Gastroesophageal sphincter (tissue), 4 donors: ENCODE data around the gene C9. TPM values are rescaled to one million over a fixed set of nuclear protein-coding genes. Genes with fewer than 3 reads are reported as not detected.

ENCODE experiments used
- ATAC-seq: fragments of 150-250 bp; one replicate; pipeline ENCODE4 v1.9.1; 2016; ENCODE audit warnings: mild to moderate bottlenecking, moderate library complexity
- H3K27ac ChIP-seq, 4 donors: fragments of 200-600 bp; sonication (generic) in 3 of 4; 1 replicate in 3 of 4; 2 replicates in 1 of 4; pipeline ENCODE4 v1.5.1; 2016 to 2019
- H3K27me3 ChIP-seq: fragments of 200-600 bp; sonication (generic); one replicate; pipeline ENCODE4 v1.5.1; 2019
- H3K36me3 ChIP-seq, 2 donors: fragments of 200-600 bp; sonication (generic); one replicate each; pipeline ENCODE4 v1.5.1; 2019; ENCODE audit warnings: control low read depth in 1 of 2
- H3K4me1 ChIP-seq, 3 donors: fragments of 200-600 bp; sonication (generic); 1 replicate in 2 of 3; 2 replicates in 1 of 3; pipeline ENCODE4 v1.5.1; 2016 to 2019; ENCODE audit warnings: control low read depth in 2 of 3
- H3K4me3 ChIP-seq, 2 donors: fragments of 200-600 bp; sonication (generic); one replicate each; pipeline ENCODE4 v1.5.1; 2019; ENCODE audit warnings: mild to moderate bottlenecking in 1 of 2, moderate library complexity in 1 of 2
- H3K9me3 ChIP-seq, 3 donors: fragments of 200-600 bp; sonication (generic); one replicate each; pipeline ENCODE4 v1.5.1; 2017 to 2019; ENCODE audit warnings: control low read depth in 2 of 3
- EP300 ChIP-seq: sonication (generic); formaldehyde crosslinking; IDR thresholded peaks from one replicate; pipeline ENCODE4 v1.6.1; 2017; ENCODE audit warnings: antibody characterized with exemption, mild to moderate bottlenecking
- POLR2A ChIP-seq, 2 donors: fragments of 450-650 bp; IDR thresholded peaks; one replicate each; pipeline ENCODE4 v1.6.1; 2017; ENCODE audit warnings: antibody characterized with exemption in 2 of 2, mild to moderate bottlenecking in 2 of 2, moderate library complexity in 1 of 2
- POLR2AphosphoS5 ChIP-seq: sonication (generic); formaldehyde crosslinking; IDR thresholded peaks from one replicate; pipeline ENCODE4 v1.6.1; 2017; ENCODE audit warnings: antibody characterized with exemption
- WGBS, 2 donors: methylation state at CpG; one replicate each; pipeline ENCODE4 v1.1.5; 2018; ENCODE audit warnings: low coverage in 1 of 2; 5-methylcytosine and 5-hydroxymethylcytosine counted together
- total RNA-seq, 4 donors: library from RNA; depleted of rRNA; stranded (reverse); fragments of >200 nt; gene quantifications; one replicate each; pipeline ENCODE4 v1.1.0, GENCODE V29; 2016
- TF ChIP-seq, protein P1 (sequence below), 4 experiments: fragments of 200-600 bp in 2 of 4; fragments of 450-650 bp in 2 of 4; sonication (generic) in 1 of 4; IDR thresholded peaks; one replicate each; pipeline ENCODE4 v1.5.1; 2017 to 2019; ENCODE audit warnings: antibody characterized with exemption in 4 of 4, mild to moderate bottlenecking in 2 of 4, moderate library complexity in 2 of 4

C9 gene
- total RNA-seq, 4 donors from 2014 or later = not detected

DNA sequence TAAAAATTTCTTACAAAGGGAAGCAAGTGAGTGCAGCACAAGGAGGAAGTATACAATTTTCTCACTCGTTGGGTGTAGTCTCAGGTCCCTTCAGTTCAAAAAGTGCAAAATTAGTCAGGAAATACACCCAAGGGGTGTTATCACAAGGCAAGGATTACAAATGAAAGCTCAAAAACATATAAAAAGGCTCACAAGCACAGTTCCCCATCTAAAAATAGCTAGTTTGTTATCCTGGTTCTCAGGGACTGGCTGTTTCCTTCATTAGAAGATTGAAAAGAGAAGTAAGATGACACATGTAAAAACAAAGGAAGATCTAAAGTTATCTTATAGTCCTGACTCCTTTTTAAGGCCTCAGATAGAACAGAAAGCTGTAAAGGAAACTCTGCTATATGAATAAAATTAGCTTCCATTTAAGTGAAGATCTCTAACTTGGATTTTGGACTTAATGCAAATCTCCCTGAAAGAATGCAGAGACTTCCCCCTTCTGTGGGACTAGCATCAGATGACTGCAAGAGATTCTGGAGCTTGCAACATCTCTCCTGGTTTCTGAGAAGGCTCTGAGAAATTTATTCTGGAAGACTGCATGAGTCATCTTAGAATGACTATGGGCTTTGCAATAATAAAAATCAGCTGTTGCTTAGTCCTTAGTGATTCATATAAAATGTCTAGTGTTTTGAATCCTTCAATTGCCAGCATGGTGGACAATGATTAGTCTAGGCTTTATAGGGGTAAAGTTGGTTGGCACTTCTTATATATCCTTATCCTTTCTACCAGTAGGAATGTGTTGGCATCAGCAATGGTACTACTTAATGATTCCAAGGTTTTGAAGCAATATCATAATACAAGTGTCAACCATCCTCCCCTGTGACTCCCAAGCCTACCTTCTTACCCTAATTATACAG, 35.1 kb upstream of the C9 start:
- no peak overlapping the region for H3K4me3 ChIP-seq
- no peaks in the 10 kb centered on the region for H3K9me3 ChIP-seq
- peaks cover 0 to 5% of the 10 kb centered on the region in 2 donors for H3K36me3 ChIP-seq
- H3K27me3 ChIP-seq = no peaks in the 10 kb centered on the region
- H3K4me1 ChIP-seq = peaks cover 8 to 77% (median 11%) of the 10 kb centered on the region in 3 donors
- WGBS, 2 donors = 21 to 27% methylated on average over 1 of the region's 1 CpG
- peak; percentile 93 for ATAC-seq
- peak overlapping the region; percentile 74 to 88 (median 80) for H3K27ac ChIP-seq
- TF ChIP-seq POLR2AphosphoS5 (peak; percentile 87), EP300 (no peak)
- TF ChIP-seq, protein P1, sequence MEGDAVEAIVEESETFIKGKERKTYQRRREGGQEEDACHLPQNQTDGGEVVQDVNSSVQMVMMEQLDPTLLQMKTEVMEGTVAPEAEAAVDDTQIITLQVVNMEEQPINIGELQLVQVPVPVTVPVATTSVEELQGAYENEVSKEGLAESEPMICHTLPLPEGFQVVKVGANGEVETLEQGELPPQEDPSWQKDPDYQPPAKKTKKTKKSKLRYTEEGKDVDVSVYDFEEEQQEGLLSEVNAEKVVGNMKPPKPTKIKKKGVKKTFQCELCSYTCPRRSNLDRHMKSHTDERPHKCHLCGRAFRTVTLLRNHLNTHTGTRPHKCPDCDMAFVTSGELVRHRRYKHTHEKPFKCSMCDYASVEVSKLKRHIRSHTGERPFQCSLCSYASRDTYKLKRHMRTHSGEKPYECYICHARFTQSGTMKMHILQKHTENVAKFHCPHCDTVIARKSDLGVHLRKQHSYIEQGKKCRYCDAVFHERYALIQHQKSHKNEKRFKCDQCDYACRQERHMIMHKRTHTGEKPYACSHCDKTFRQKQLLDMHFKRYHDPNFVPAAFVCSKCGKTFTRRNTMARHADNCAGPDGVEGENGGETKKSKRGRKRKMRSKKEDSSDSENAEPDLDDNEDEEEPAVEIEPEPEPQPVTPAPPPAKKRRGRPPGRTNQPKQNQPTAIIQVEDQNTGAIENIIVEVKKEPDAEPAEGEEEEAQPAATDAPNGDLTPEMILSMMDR (IDR thresholded peaks at IDR 0.05) = no peak

DNA sequence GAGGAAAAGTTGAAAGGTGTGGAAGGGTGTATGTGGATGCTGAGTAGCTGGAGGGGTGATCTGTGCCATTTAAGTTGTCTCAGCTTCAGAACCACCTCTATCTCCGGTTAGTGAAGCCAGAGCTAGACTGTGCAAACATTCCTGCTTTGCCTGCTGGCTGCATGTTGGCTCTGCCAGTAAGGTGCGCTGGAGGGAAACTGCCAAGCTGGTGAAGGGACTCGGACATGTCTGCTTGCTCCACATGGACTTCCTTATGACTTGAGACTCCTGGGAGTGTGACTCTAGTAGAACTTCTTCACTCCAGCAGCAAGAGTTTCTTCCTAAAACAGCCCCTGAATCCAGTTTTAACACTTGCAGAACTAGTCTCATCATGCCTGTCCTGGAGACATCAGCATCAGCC, 32.5 kb upstream of the C9 start:
- 100% methylated on average over 2 to 3 of the region's 3 CpGs for WGBS, 2 donors
- Histone ChIP-seq H3K36me3 (peaks cover 0 to 26% of the 10 kb centered on the region in 2 donors), H3K9me3 (no peaks in the 10 kb centered on the region), H3K4me3 (no peak overlapping the region), H3K27ac (peak overlapping the region in 2 of 4 donors; percentile 34 to 74), H3K27me3 (no peaks in the 10 kb centered on the region), H3K4me1 (peaks cover 8 to 65% (median 11%) of the 10 kb centered on the region in 3 donors)
- no peak for TF ChIP-seq POLR2A (IDR thresholded peaks at IDR 0.05)
- TF ChIP-seq POLR2AphosphoS5 = no peak
- no peak for TF ChIP-seq EP300
- TF ChIP-seq, protein P1 (IDR thresholded peaks at IDR 0.05) = no peak
- ATAC-seq = no peak

DNA sequence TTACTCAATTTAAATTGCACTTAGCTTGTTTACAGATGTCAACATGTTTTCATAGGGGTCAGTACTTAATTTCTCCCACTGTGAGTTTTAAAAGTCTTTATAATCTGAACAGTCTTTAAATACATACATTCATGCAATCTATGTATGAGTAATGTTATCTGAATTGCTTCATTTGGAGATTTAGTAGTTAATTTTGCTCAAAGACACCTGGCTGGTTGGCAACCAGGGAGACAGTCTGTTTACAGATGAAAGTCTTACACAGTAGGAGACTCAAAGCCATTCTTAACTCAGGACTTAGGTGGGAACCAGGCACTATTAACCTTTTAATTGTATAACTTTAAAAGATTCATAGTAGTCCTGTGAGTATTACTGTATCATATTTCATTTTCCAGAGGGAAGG, 31.2 kb upstream of the C9 start:
- H3K27me3 ChIP-seq = no peaks in the 10 kb centered on the region
- peaks cover 0 to 39% of the 10 kb centered on the region in 2 donors for H3K36me3 ChIP-seq
- no peak for ATAC-seq
- no peak overlapping the region for H3K4me3 ChIP-seq
- no peaks in the 10 kb centered on the region for H3K9me3 ChIP-seq
- TF ChIP-seq POLR2AphosphoS5 = no peak
- TF ChIP-seq POLR2A (IDR thresholded peaks at IDR 0.05) = no peak
- TF ChIP-seq, protein P1 (IDR thresholded peaks at IDR 0.05) = no peak
- no peak for TF ChIP-seq EP300
- peak overlapping the region in 3 of 4 donors; percentile 0 to 41 (median 30) for H3K27ac ChIP-seq
- peaks cover 8 to 54% (median 11%) of the 10 kb centered on the region in 3 donors for H3K4me1 ChIP-seq

DNA sequence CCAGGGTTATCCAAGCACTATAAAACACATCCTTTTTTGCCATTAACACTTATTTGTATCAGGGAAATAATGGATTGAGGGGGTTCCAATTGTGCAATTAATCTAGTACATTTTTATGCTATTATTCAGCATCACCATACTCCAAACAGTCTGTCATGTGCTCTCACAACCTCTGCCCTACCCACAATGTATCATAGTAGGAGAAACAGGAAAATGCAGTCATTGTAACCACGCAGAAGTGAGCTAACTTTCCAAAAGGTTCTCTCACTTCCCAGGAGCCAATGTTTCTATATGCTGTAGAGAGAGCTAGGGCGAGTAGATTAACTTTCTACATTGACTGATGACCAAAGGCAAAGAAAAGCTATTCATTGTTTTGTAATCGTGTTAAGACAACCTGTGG, 30.7 kb upstream of the C9 start:
- H3K9me3 ChIP-seq = no peaks in the 10 kb centered on the region
- peak; percentile 60 for ATAC-seq
- peaks cover 3 to 44% of the 10 kb centered on the region in 2 donors for H3K36me3 ChIP-seq
- H3K4me1 ChIP-seq = peaks cover 8 to 48% (median 11%) of the 10 kb centered on the region in 3 donors
- peak overlapping the region in 3 of 4 donors; percentile 0 to 41 (median 30) for H3K27ac ChIP-seq
- TF ChIP-seq POLR2AphosphoS5 = peak; percentile 41
- TF ChIP-seq, protein P1 (IDR thresholded peaks at IDR 0.05) = no peak
- H3K4me3 ChIP-seq = no peak overlapping the region
- H3K27me3 ChIP-seq = no peaks in the 10 kb centered on the region
- 16 to 46% methylated on average over 3 of the region's 3 CpGs for WGBS, 2 donors

DNA sequence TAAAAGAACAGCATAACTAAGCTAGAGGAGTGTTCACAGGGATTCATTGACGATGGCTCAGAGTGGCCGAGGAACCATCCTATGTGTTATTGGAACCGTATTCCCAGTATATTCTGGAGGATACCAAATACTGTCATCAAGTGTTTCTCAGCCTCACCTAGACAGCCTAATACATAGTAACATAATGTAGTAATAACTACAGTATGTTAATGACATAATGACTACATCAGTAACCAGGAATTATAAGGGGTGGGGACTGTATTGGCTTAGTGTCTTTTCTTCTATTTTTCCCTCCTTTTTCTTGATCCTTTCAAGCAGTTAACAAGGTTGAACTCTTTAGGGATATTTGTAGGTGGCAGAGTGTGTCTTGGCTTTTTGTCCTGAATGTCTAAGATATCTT, 26.6 kb upstream of the C9 start:
- peaks cover 3 to 75% of the 10 kb centered on the region in 2 donors for H3K36me3 ChIP-seq
- no peak for TF ChIP-seq POLR2A (IDR thresholded peaks at IDR 0.05)
- TF ChIP-seq, protein P1 (IDR thresholded peaks at IDR 0.05) = no peak
- no peak for TF ChIP-seq EP300
- no peak for TF ChIP-seq POLR2AphosphoS5
- H3K27ac ChIP-seq = no peak overlapping the region
- 92% methylated on average over 3 of the region's 3 CpGs; no CpG with 5 or more reads in 1 of the 2 donors for WGBS, 2 donors
- no peak overlapping the region for H3K4me3 ChIP-seq
- no peak for ATAC-seq
- no peaks in the 10 kb centered on the region for H3K9me3 ChIP-seq
- peaks cover 3 to 13% (median 5%) of the 10 kb centered on the region in 3 donors for H3K4me1 ChIP-seq
- no peaks in the 10 kb centered on the region for H3K27me3 ChIP-seq
